BLaER1 treated with 17β-estradiol and CSF1 and Interleukin-3, amounts not matched to agents 10 nM and 100 nM (cell line): Measurements from ENCODE around the gene PCID2.

Experiments used
- H3K27ac ChIP-seq, 11 experiments: shearing (Covaris generic); formaldehyde crosslinking; 2 replicates each; pipeline ENCODE4 v1.8.1; 2022
- H3K27me3 ChIP-seq, 11 experiments: shearing (Covaris generic); formaldehyde crosslinking; 2 replicates each; pipeline ENCODE4 v1.8.1; 2022
- H3K36me3 ChIP-seq, 11 experiments: shearing (Covaris generic); formaldehyde crosslinking; 2 replicates each; pipeline ENCODE4 v1.8.1; 2022
- H3K4me1 ChIP-seq, 10 experiments: shearing (Covaris generic); formaldehyde crosslinking; 2 replicates each; pipeline ENCODE4 v1.8.1; 2022
- H3K4me2 ChIP-seq, 11 experiments: shearing (Covaris generic); formaldehyde crosslinking; 2 replicates each; pipeline ENCODE4 v1.8.1; 2022
- H3K4me3 ChIP-seq, 10 experiments: shearing (Covaris generic); formaldehyde crosslinking; 2 replicates each; pipeline ENCODE4 v1.8.1; 2022
- H3K9ac ChIP-seq, 11 experiments: shearing (Covaris generic); formaldehyde crosslinking; 2 replicates each; pipeline ENCODE4 v1.8.1; 2022
- H3K9me3 ChIP-seq, 11 experiments: shearing (Covaris generic); formaldehyde crosslinking; replicated peaks in 1 of 11; 2 replicates each; pipeline ENCODE4 v1.8.1; 2022
- H4K20me1 ChIP-seq, 11 experiments: shearing (Covaris generic); formaldehyde crosslinking; 2 replicates each; pipeline ENCODE4 v1.8.1; 2022
- Cebpa-rat ChIP-seq, 11 experiments: shearing (Covaris generic); IDR thresholded peaks; 2 replicates each; pipeline ENCODE4 v1.8.1; 2022

The PCID2 gene

DNA sequence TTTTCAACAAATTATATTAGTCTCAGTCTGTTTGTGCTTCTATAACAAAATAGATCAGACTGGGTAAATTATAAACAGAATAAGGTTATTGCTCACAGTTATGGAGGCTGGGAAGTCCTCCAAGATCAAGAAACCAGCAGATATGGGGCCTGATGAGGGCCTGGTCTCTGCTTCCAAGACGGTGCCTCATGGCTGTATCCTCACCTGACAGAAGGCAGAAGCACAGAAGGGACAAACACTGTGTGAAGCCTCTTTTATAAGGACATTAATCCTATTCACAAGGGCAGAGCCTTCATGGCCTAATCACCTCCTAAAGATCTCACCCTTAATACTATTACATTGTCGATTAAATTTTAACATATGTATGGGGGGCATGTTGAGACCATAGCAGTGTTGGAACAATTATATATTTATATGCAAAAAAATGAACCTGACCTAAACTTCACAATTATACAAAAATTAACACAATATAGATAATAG is 73.1 kb downstream of the PCID2 start:
- no peak for TF ChIP-seq Cebpa-rat (IDR thresholded peaks at IDR 0.05)
- Histone ChIP-seq H3K4me1 (no peaks in the 10 kb centered on the region), H4K20me1 (no peaks in the 10 kb centered on the region), H3K9me3 (peaks cover 0 to 10% (median 0%) of the 10 kb centered on the region in 11 experiments; a peak in 7 of 22 replicates), H3K27me3 (no peaks in the 10 kb centered on the region), H3K4me2 (no peak overlapping the region), H3K27ac (no peak overlapping the region), H3K4me3 (no peak overlapping the region), H3K36me3 (no peaks in the 10 kb centered on the region), H3K9ac (no peak overlapping the region)

DNA sequence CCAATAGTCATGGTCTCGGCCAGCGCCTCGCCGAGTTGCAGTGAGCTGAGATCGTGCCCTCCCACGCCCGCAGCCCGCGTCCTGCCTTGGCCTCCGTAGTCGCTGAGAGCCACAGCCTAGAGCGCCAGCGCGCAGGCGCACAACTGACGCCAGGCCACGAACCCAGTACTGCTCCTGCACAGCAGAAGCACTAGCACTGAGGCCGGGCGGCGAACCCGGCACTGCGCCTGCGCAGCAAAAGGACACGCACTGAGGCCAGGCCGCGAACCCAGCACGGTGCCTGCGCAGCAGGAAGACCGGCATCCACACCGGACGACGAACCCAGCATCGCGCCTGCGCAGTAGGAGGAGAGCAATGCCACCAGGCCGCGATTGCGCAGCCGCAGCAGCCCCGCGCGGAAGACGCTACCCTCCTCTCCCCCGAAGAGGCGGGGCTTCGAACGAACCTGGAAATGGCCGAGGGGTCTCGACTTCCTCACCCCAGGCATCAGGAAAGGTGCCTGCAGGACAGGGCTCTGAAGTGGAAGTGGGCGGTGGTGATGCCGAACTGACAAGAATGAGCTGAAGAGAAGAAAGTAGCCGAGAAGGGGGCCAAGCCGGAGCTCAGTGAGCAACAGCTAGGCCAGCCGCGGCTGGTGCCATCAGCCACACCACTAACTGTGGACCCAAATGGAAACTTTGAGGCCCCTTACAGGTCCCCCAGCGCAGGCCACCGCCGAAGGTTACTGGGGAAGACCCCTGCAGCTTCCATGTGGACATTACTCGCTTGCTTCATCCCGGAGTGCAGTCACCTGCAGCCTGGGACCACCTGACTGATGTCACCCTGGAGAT is 78.3 kb downstream of the PCID2 start:
- TF ChIP-seq Cebpa-rat (IDR thresholded peaks at IDR 0.05): no peak
- no peaks in the 10 kb centered on the region for H3K4me1 ChIP-seq

GRCh38 chr13:113129480-113129879 is 79.0 kb downstream of the PCID2 start:
- H3K4me3 ChIP-seq: no peak overlapping the region
- H4K20me1 ChIP-seq: no peaks in the 10 kb centered on the region
- H3K4me1 ChIP-seq: no peaks in the 10 kb centered on the region
- no peak overlapping the region for H3K4me2 ChIP-seq
- no peaks in the 10 kb centered on the region for H3K27me3 ChIP-seq
- H3K9me3 ChIP-seq: peaks cover 0 to 9% (median 0%) of the 10 kb centered on the region in 11 experiments; a peak in 7 of 22 replicates
- no peak for TF ChIP-seq Cebpa-rat (IDR thresholded peaks at IDR 0.05)
- H3K9ac ChIP-seq: no peak overlapping the region
- no peak overlapping the region for H3K27ac ChIP-seq
- H3K36me3 ChIP-seq: no peaks in the 10 kb centered on the region

More for the DNA sequence above, 78.3 kb downstream of the PCID2 start:
- Histone ChIP-seq H3K27ac (no peak overlapping the region), H3K9ac (no peak overlapping the region), H3K27me3 (no peaks in the 10 kb centered on the region), H4K20me1 (no peaks in the 10 kb centered on the region), H3K36me3 (no peaks in the 10 kb centered on the region), H3K9me3 (peaks cover 0 to 10% (median 0%) of the 10 kb centered on the region in 11 experiments; a peak in 7 of 22 replicates), H3K4me2 (no peak overlapping the region), H3K4me3 (no peak overlapping the region)
